Measurements from ENCODE around the gene KLHL13. TPM values are rescaled to one million over a fixed set of nuclear protein-coding genes. Genes with fewer than 3 reads are reported as not detected.
A peak's percentile ranks its signal among the peaks of the same experiment; 100 is the strongest.

Gene KLHL13
- total RNA-seq, 1 experiment from 2014 or later = 0.82 TPM

GRCh38 chrX:117998171-117998570 lies 118.4 kb downstream of the KLHL13 start:
- Histone ChIP-seq H3K27me3 (ENCODE audit: control insufficient read depth, insufficient read depth, low read length) (no peaks in the 10 kb centered on the region), H3K4me3 (ENCODE audit: low read depth in 2 of 2, low read length in 2 of 2) (no peak overlapping the region), H3K36me3 (ENCODE audit: control insufficient read depth, insufficient read depth, low read length) (no peaks in the 10 kb centered on the region), H3K9me3 (ENCODE audit: control insufficient read depth, insufficient read depth, low read depth, low read length) (no peaks in the 10 kb centered on the region), H3K27ac (ENCODE audit: low read length) (no peak overlapping the region), H3K4me1 (ENCODE audit: control insufficient read depth, insufficient read depth, low read length) (no peaks in the 10 kb centered on the region)
- POLR2A ChIA-PET = no interaction called here
- CTCF ChIA-PET = no interaction called here
- intact Hi-C loops (cut with micrococcal nuclease; ENCODE audit: unreplicated experiment) = loop anchor here (5.0 to 10.0 kb wide), 2 partner anchors 229 to 257 kb away; no protein-coding TSS in a partner anchor
- ATAC-seq (no peak), DNase-seq (ENCODE audit: low read depth, low spot score) (no peak)
- no TSS peak for BruUV-seq (replicated peaks)
- in situ Hi-C loops (cut with HindIII; ENCODE audit: low pct_unique_long_range_greater_than_20kb, low sequenced_read_pairs) = no loop called here
- TF ChIP-seq SIN3A (IDR thresholded peaks at IDR 0.05; ENCODE audit: borderline replicate concordance, insufficient read depth, low read depth, low read length) = no peak
- no peak for TF ChIP-seq TCF7L2 (IDR thresholded peaks at IDR 0.05; ENCODE audit: low read depth, low read length)
- TF ChIP-seq POLR2AphosphoS5 (IDR thresholded peaks at IDR 0.05; ENCODE audit: low read depth, low read length) = no peak
- TF ChIP-seq CTCF (IDR thresholded peaks at IDR 0.05) = no peak
- TF ChIP-seq, protein P1, sequence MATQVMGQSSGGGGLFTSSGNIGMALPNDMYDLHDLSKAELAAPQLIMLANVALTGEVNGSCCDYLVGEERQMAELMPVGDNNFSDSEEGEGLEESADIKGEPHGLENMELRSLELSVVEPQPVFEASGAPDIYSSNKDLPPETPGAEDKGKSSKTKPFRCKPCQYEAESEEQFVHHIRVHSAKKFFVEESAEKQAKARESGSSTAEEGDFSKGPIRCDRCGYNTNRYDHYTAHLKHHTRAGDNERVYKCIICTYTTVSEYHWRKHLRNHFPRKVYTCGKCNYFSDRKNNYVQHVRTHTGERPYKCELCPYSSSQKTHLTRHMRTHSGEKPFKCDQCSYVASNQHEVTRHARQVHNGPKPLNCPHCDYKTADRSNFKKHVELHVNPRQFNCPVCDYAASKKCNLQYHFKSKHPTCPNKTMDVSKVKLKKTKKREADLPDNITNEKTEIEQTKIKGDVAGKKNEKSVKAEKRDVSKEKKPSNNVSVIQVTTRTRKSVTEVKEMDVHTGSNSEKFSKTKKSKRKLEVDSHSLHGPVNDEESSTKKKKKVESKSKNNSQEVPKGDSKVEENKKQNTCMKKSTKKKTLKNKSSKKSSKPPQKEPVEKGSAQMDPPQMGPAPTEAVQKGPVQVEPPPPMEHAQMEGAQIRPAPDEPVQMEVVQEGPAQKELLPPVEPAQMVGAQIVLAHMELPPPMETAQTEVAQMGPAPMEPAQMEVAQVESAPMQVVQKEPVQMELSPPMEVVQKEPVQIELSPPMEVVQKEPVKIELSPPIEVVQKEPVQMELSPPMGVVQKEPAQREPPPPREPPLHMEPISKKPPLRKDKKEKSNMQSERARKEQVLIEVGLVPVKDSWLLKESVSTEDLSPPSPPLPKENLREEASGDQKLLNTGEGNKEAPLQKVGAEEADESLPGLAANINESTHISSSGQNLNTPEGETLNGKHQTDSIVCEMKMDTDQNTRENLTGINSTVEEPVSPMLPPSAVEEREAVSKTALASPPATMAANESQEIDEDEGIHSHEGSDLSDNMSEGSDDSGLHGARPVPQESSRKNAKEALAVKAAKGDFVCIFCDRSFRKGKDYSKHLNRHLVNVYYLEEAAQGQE (IDR thresholded peaks at IDR 0.05; ENCODE audit: insufficient read depth in 1 of 2, low read depth in 2 of 2, low read length in 1 of 2) = no peak

GRCh38 chrX:117996918-117997480 lies 119.6 kb downstream of the KLHL13 start:
- ChIA-PET CTCF (no interaction called here), POLR2A (interaction anchor here (0.6 kb wide), 1 partner anchor 258 kb away, joined by 4 read pairs; no protein-coding TSS in a partner anchor)
- H3K9me3 ChIP-seq (ENCODE audit: control insufficient read depth, insufficient read depth, low read depth, low read length) = no peaks in the 10 kb centered on the region
- TF ChIP-seq POLR2AphosphoS5 (IDR thresholded peaks at IDR 0.05; ENCODE audit: low read depth, low read length) = no peak
- peak; percentile 58; the same call in 1 of the 2 replicates for TF ChIP-seq CTCF (IDR thresholded peaks at IDR 0.05)
- no peaks in the 10 kb centered on the region for H3K27me3 ChIP-seq (ENCODE audit: control insufficient read depth, insufficient read depth, low read length)
- DNase-seq (ENCODE audit: low read depth, low spot score) (no peak), ATAC-seq (no peak)
- in situ Hi-C loops (cut with HindIII; ENCODE audit: low pct_unique_long_range_greater_than_20kb, low sequenced_read_pairs) (no loop called here), intact Hi-C loops (cut with micrococcal nuclease; ENCODE audit: unreplicated experiment) (loop anchor here (5.0 to 10.0 kb wide), 2 partner anchors 230 to 258 kb away; no protein-coding TSS in a partner anchor)
- H3K4me1 ChIP-seq (ENCODE audit: control insufficient read depth, insufficient read depth, low read length) = no peaks in the 10 kb centered on the region
- no TSS peak for BruUV-seq (replicated peaks)
- no peaks in the 10 kb centered on the region for H3K36me3 ChIP-seq (ENCODE audit: control insufficient read depth, insufficient read depth, low read length)
- no peak overlapping the region for H3K4me3 ChIP-seq (ENCODE audit: low read depth in 2 of 2, low read length in 2 of 2)
- no peak overlapping the region for H3K27ac ChIP-seq (ENCODE audit: low read length)
